ENCODE measurements around the gene AASDH. TPM values are rescaled to one million over a fixed set of nuclear protein-coding genes. Genes with fewer than 3 reads are reported as not detected.

Gene AASDH
- total RNA-seq, 2 experiments from 2014 or later: 10.2 to 10.6 TPM

GRCh38 chr4:56427179-56427578, 39.9 kb upstream of the AASDH start:
- DNase-seq (no peak), ATAC-seq (ENCODE audit: poor library complexity) (no peak)
- no peak overlapping the region for H3K4me3 ChIP-seq (ENCODE audit: low read length)
- H3K4me1 ChIP-seq (ENCODE audit: insufficient read depth, low read length): no peaks in the 10 kb centered on the region
- no peaks in the 10 kb centered on the region for H3K27me3 Mint-ChIP-seq
- no peak overlapping the region for H3K27ac ChIP-seq (ENCODE audit: low read depth in 1 of 2, low read length in 2 of 2)
- TF ChIP-seq, protein P1, sequence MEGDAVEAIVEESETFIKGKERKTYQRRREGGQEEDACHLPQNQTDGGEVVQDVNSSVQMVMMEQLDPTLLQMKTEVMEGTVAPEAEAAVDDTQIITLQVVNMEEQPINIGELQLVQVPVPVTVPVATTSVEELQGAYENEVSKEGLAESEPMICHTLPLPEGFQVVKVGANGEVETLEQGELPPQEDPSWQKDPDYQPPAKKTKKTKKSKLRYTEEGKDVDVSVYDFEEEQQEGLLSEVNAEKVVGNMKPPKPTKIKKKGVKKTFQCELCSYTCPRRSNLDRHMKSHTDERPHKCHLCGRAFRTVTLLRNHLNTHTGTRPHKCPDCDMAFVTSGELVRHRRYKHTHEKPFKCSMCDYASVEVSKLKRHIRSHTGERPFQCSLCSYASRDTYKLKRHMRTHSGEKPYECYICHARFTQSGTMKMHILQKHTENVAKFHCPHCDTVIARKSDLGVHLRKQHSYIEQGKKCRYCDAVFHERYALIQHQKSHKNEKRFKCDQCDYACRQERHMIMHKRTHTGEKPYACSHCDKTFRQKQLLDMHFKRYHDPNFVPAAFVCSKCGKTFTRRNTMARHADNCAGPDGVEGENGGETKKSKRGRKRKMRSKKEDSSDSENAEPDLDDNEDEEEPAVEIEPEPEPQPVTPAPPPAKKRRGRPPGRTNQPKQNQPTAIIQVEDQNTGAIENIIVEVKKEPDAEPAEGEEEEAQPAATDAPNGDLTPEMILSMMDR (IDR thresholded peaks at IDR 0.05): no peak
- no peaks in the 10 kb centered on the region for H3K9me3 Mint-ChIP-seq
- no peak overlapping the region for H3K4me3 Mint-ChIP-seq
- no peaks in the 10 kb centered on the region for H3K9me3 ChIP-seq (ENCODE audit: control insufficient read depth in 1 of 2, insufficient read depth in 1 of 2, low read length in 2 of 2)
- POLR2A ChIA-PET: interaction anchor here (3.1 kb wide), 1 partner anchor 8 kb away, joined by 22 read pairs; the partner anchor contains the start of genes PAICS and PPAT
- intact Hi-C loops (cut with DNase I, micrococcal nuclease): loop anchor here in 1 of 2 experiments (5.0 kb wide), 1 partner anchor 40 kb away; the partner anchor contains the start of gene SRP72
- peaks cover 9% of the 10 kb centered on the region for H3K4me1 Mint-ChIP-seq (ENCODE audit: low read depth)
- H3K36me3 Mint-ChIP-seq (ENCODE audit: low read depth): no peaks in the 10 kb centered on the region
- CTCF ChIA-PET: no interaction called here
- no peak overlapping the region for H3K27ac Mint-ChIP-seq
- H3K36me3 ChIP-seq (ENCODE audit: insufficient read depth, low read length): no peaks in the 10 kb centered on the region
- no peaks in the 10 kb centered on the region for H3K27me3 ChIP-seq (ENCODE audit: control insufficient read depth in 1 of 2, insufficient read depth in 2 of 2, low read length in 2 of 2)

GRCh38 chr4:56426273-56426672, 39.0 kb upstream of the AASDH start:
- no peak for ATAC-seq (ENCODE audit: poor library complexity)

GRCh38 chr4:56425518-56425917, 38.2 kb upstream of the AASDH start:
- Histone ChIP-seq H3K27ac (ENCODE audit: low read depth in 1 of 2, low read length in 2 of 2) (no peak overlapping the region), H3K4me1 (ENCODE audit: insufficient read depth, low read length) (no peaks in the 10 kb centered on the region), H3K36me3 (ENCODE audit: insufficient read depth, low read length) (no peaks in the 10 kb centered on the region), H3K27me3 (ENCODE audit: control insufficient read depth in 1 of 2, insufficient read depth in 2 of 2, low read length in 2 of 2) (no peaks in the 10 kb centered on the region), H3K4me3 (ENCODE audit: low read length) (no peak overlapping the region), H3K9me3 (ENCODE audit: control insufficient read depth in 1 of 2, insufficient read depth in 1 of 2, low read length in 2 of 2) (no peaks in the 10 kb centered on the region)
- intact Hi-C loops (cut with DNase I, micrococcal nuclease): loop anchor here (1.0 to 5.0 kb wide), 4 partner anchors 42 to 411 kb away; partner anchors contain the start of gene SRP72 (in 1 of the 2)
- no peak for ATAC-seq (ENCODE audit: poor library complexity)
- no peaks in the 10 kb centered on the region for H3K27me3 Mint-ChIP-seq
- ChIA-PET CTCF (interaction anchor here (1.1 to 3.0 kb wide), 4 partner anchors 10 to 411 kb away, joined by 3 to 25 read pairs (median 4); partner anchors contain the start of genes PAICS and PPAT), POLR2A (interaction anchor here (1.1 to 3.1 kb wide), 2 partner anchors 10 to 119 kb away, joined by 3 to 22 read pairs; partner anchors contain the start of genes PAICS and PPAT)
- H3K4me1 Mint-ChIP-seq (ENCODE audit: low read depth): peaks cover 9% of the 10 kb centered on the region
- TF ChIP-seq, protein P1 (IDR thresholded peaks at IDR 0.05): no peak
- H3K36me3 Mint-ChIP-seq (ENCODE audit: low read depth): no peaks in the 10 kb centered on the region
- H3K4me3 Mint-ChIP-seq: no peak overlapping the region
- no peaks in the 10 kb centered on the region for H3K9me3 Mint-ChIP-seq
- no peak overlapping the region for H3K27ac Mint-ChIP-seq
- no peak for DNase-seq

More at GRCh38 chr4:56426273-56426672, 39.0 kb upstream of the AASDH start:
- ChIA-PET POLR2A (interaction anchor here (3.1 kb wide), 1 partner anchor 9 kb away, joined by 22 read pairs; the partner anchor contains the start of genes PAICS and PPAT), CTCF (interaction anchor here (1.5 kb wide), 1 partner anchor 42 kb away, joined by 3 read pairs; no protein-coding TSS in a partner anchor)
- DNase-seq: no peak
- Mint-ChIP-seq H3K27me3 (no peaks in the 10 kb centered on the region), H3K9me3 (no peaks in the 10 kb centered on the region), H3K4me1 (ENCODE audit: low read depth) (peaks cover 9% of the 10 kb centered on the region), H3K27ac (no peak overlapping the region), H3K36me3 (ENCODE audit: low read depth) (no peaks in the 10 kb centered on the region), H3K4me3 (no peak overlapping the region)
- Histone ChIP-seq H3K4me1 (ENCODE audit: insufficient read depth, low read length) (no peaks in the 10 kb centered on the region), H3K27me3 (ENCODE audit: control insufficient read depth in 1 of 2, insufficient read depth in 2 of 2, low read length in 2 of 2) (no peaks in the 10 kb centered on the region), H3K9me3 (ENCODE audit: control insufficient read depth in 1 of 2, insufficient read depth in 1 of 2, low read length in 2 of 2) (no peaks in the 10 kb centered on the region), H3K27ac (ENCODE audit: low read depth in 1 of 2, low read length in 2 of 2) (no peak overlapping the region), H3K4me3 (ENCODE audit: low read length) (no peak overlapping the region), H3K36me3 (ENCODE audit: insufficient read depth, low read length) (no peaks in the 10 kb centered on the region)
- TF ChIP-seq, protein P1 (IDR thresholded peaks at IDR 0.05): no peak
- intact Hi-C loops (cut with DNase I, micrococcal nuclease): loop anchor here in 1 of 2 experiments (5.0 kb wide), 1 partner anchor 41 kb away; the partner anchor contains the start of gene SRP72
